SU-DHL-6 (cell line): ENCODE data around the gene HNRNPM.

ENCODE experiments used
- H2AFZ ChIP-seq: fragments of 200-600 bp; sonication (generic); 2 replicates; pipeline ENCODE4 v1.6.1; 2014; ENCODE audit warnings: low read depth, mild to moderate bottlenecking, moderate library complexity, mixed read lengths, antibody characterized with exemption, low read length; ENCODE audit not compliant: severe bottlenecking
- H3F3A ChIP-seq: fragments of 200-600 bp; shearing (Covaris generic); 2 replicates; pipeline ENCODE4 v1.6.0; 2016; ENCODE audit warnings: antibody characterized with exemption, mild to moderate bottlenecking; ENCODE audit not compliant: insufficient read depth
- H3K27ac ChIP-seq: fragments of 200-600 bp; sonication (generic); 2 replicates; pipeline ENCODE4 v1.5.1; 2016; ENCODE audit warnings: low read depth, mild to moderate bottlenecking, low read length, moderate library complexity, mixed read lengths
- H3K27me3 ChIP-seq: fragments of 200-600 bp; sonication (generic), shearing (Covaris generic); 2 replicates; pipeline ENCODE4 v1.6.0; 2014; ENCODE audit warnings: mild to moderate bottlenecking, low read length
- H3K36me3 ChIP-seq: fragments of 200-600 bp; sonication (generic); 2 replicates; pipeline ENCODE4 v1.6.1; 2014; ENCODE audit warnings: mild to moderate bottlenecking, low read length, mixed read lengths
- H3K4me2 ChIP-seq: fragments of 300-600, 200-600 bp; shearing (Covaris generic), sonication (generic); 2 replicates; pipeline ENCODE4 v1.6.0; 2014; ENCODE audit warnings: low read length, low read depth, mild to moderate bottlenecking; ENCODE audit not compliant: poor library complexity, severe bottlenecking
- H3K4me3 ChIP-seq: fragments of 200-600 bp; sonication (generic); 2 replicates; pipeline ENCODE4 v1.5.1; 2014; ENCODE audit warnings: antibody characterized with exemption, low read length, mild to moderate bottlenecking, mixed read lengths; ENCODE audit not compliant: insufficient read depth, poor library complexity, severe bottlenecking
- H3K79me2 ChIP-seq: fragments of 200-600 bp; sonication (generic); 2 replicates; pipeline ENCODE4 v1.6.1; 2014; ENCODE audit warnings: mild to moderate bottlenecking, low read length, moderate library complexity; ENCODE audit not compliant: insufficient read depth
- H3K9ac ChIP-seq: fragments of 200-600 bp; sonication (generic); 2 replicates; pipeline ENCODE4 v1.7.0; 2014; ENCODE audit warnings: mild to moderate bottlenecking, low read length
- H3K9me2 ChIP-seq: fragments of 200-600 bp; sonication (generic); replicated peaks from 2 replicates; pipeline ENCODE4 v1.6.1; 2014; ENCODE audit warnings: low read length; ENCODE audit not compliant: insufficient read depth
- H3K9me3 ChIP-seq: fragments of 200-600 bp; sonication (generic); 2 replicates; pipeline ENCODE4 v1.6.1; 2014; ENCODE audit warnings: low read length, mixed read lengths; ENCODE audit not compliant: insufficient read depth
- H4K20me1 ChIP-seq: fragments of 200-600 bp; sonication (generic); 2 replicates; pipeline ENCODE4 v1.6.1; 2014; ENCODE audit warnings: low read depth, mild to moderate bottlenecking, antibody characterized with exemption, low read length, moderate library complexity, mixed read lengths
- CTCF ChIP-seq: fragments of 200-600 bp; sonication (generic); IDR thresholded peaks from one replicate; pipeline ENCODE4 v1.5.1; 2017; ENCODE audit warnings: antibody characterized with exemption, mild to moderate bottlenecking, low read length, moderate library complexity; ENCODE audit not compliant: insufficient read depth, poor library complexity, severe bottlenecking
- EZH2phosphoT487 ChIP-seq: fragments of 200-600 bp; sonication (generic), shearing (Covaris generic); conservative IDR thresholded peaks from 2 replicates; pipeline ENCODE4 v1.6.1; 2018; ENCODE audit warnings: mild to moderate bottlenecking, antibody characterized with exemption, low read length, moderate library complexity, mixed read lengths

Gene HNRNPM

GRCh38 chr19:8451885-8452284, 7.1 kb downstream of the HNRNPM start:
- Histone ChIP-seq H3K27me3 (no peaks in the 10 kb centered on the region), H3K36me3 (peaks cover 13% of the 10 kb centered on the region), H3K9me3 (no peaks in the 10 kb centered on the region), H3K9ac (no peak overlapping the region), H3F3A (peaks cover 11% of the 10 kb centered on the region; the same call in 1 of the 2 replicates), H4K20me1 (peaks cover 51% of the 10 kb centered on the region), H3K79me2 (peaks cover 99% of the 10 kb centered on the region), H3K4me3 (no peak overlapping the region), H3K4me2 (no peak overlapping the region), H3K27ac (no peak overlapping the region), H2AFZ (no peak overlapping the region), H3K9me2 (no peaks in the 10 kb centered on the region)
- TF ChIP-seq CTCF, result no peak

- H3F3A ChIP-seq, result peaks cover 8% of the 10 kb centered on the region; the same call in 1 of the 2 replicates
- H3K9me3 ChIP-seq, result no peaks in the 10 kb centered on the region
- peaks cover 99% of the 10 kb centered on the region for H3K79me2 ChIP-seq
- H3K4me2 ChIP-seq, result no peak overlapping the region
- H3K27me3 ChIP-seq, result no peaks in the 10 kb centered on the region
- H3K4me3 ChIP-seq, result no peak overlapping the region
- peaks cover 54% of the 10 kb centered on the region for H4K20me1 ChIP-seq
- H3K9me2 ChIP-seq, result no peaks in the 10 kb centered on the region
- no peak overlapping the region for H3K27ac ChIP-seq
- peaks cover 17% of the 10 kb centered on the region for H3K36me3 ChIP-seq
- no peak overlapping the region for H2AFZ ChIP-seq
- TF ChIP-seq CTCF (no peak), EZH2phosphoT487 (no peak)
- no peak overlapping the region for H3K9ac ChIP-seq
Measured at GRCh38 chr19:8452446-8453123, 7.8 kb downstream of the HNRNPM start.

- peaks cover 99% of the 10 kb centered on the region for H3K79me2 ChIP-seq
- no peaks in the 10 kb centered on the region for H3K27me3 ChIP-seq
- TF ChIP-seq CTCF, result no peak
- no peak for TF ChIP-seq EZH2phosphoT487
- H3K9ac ChIP-seq, result no peak overlapping the region
- no peak overlapping the region for H3K27ac ChIP-seq
- H3K9me3 ChIP-seq, result no peaks in the 10 kb centered on the region
- H2AFZ ChIP-seq, result no peak overlapping the region
- no peak overlapping the region for H3K4me3 ChIP-seq
- H3K36me3 ChIP-seq, result peaks cover 23% of the 10 kb centered on the region
- peaks cover 60% of the 10 kb centered on the region for H4K20me1 ChIP-seq
- H3K4me2 ChIP-seq, result no peak overlapping the region
- no peaks in the 10 kb centered on the region for H3K9me2 ChIP-seq
- peaks cover 7% of the 10 kb centered on the region; the same call in 1 of the 2 replicates for H3F3A ChIP-seq
Measured at GRCh38 chr19:8453616-8454015, 8.8 kb downstream of the HNRNPM start.
